Measurements from ENCODE around the gene EFNA5. TPM values are rescaled to one million over a fixed set of nuclear protein-coding genes. Genes with fewer than 3 reads are reported as not detected.

The EFNA5 gene
- polyA plus RNA-seq, 1 of the 3 experiments (the other 2 are of a cell fraction) = 0.81 TPM

- TF ChIP-seq FOSL2 (IDR thresholded peaks at IDR 0.05; ENCODE audit: borderline replicate concordance, low read depth) (no peak), SMC3 (IDR thresholded peaks at IDR 0.05; ENCODE audit: low read depth, low read length) (no peak), RFX5 (IDR thresholded peaks at IDR 0.05; ENCODE audit: low read length) (no peak), POLR2AphosphoS5 (IDR thresholded peaks at IDR 0.05; ENCODE audit: low read depth, low read length) (no peak), ZBTB33 (IDR thresholded peaks at IDR 0.05; ENCODE audit: borderline replicate concordance, low read depth) (no peak), NRF1 (IDR thresholded peaks at IDR 0.05; ENCODE audit: low read depth, low read length) (no peak), ELF1 (IDR thresholded peaks at IDR 0.05) (no peak), MEF2A (IDR thresholded peaks at IDR 0.05; ENCODE audit: borderline replicate concordance, low read depth) (no peak), TEAD4 (IDR thresholded peaks at IDR 0.05; ENCODE audit: borderline replicate concordance, insufficient read depth) (no peak), REST (IDR thresholded peaks at IDR 0.05; ENCODE audit: low read depth, low read length) (no peak), EZH2phosphoT487 (IDR thresholded peaks at IDR 0.05; ENCODE audit: borderline replicate concordance, low read depth) (no peak), RCOR1 (IDR thresholded peaks at IDR 0.05; ENCODE audit: low read length) (no peak), CTCF (IDR thresholded peaks at IDR 0.05) (no peak), USF1 (IDR thresholded peaks at IDR 0.05; ENCODE audit: borderline replicate concordance, low read depth) (no peak), GABPA (IDR thresholded peaks at IDR 0.05; ENCODE audit: low read depth) (no peak)
- ChIA-PET CTCF (interaction anchor here (0.6 to 1.8 kb wide), 3 partner anchors 18 to 66 kb away, joined by 3 to 6 read pairs (median 5); no protein-coding TSS in a partner anchor), POLR2A (interaction anchor here (0.6 kb wide), 1 partner anchor 77 kb away, joined by 3 read pairs; no protein-coding TSS in a partner anchor)
These were observed 78.2 kb downstream of the EFNA5 start for GRCh38 chr5:107592515-107592914.

More at GRCh38 chr5:107592515-107592914, 78.2 kb downstream of the EFNA5 start:
- H3K4me2 ChIP-seq = no peak overlapping the region
- H3F3A ChIP-seq (replicated peaks; ENCODE audit: insufficient read depth) = no peaks in the 10 kb centered on the region
- H2AFZ ChIP-seq (ENCODE audit: low read depth) = no peak overlapping the region
- no peaks in the 10 kb centered on the region for H3K27me3 ChIP-seq (ENCODE audit: insufficient read depth)
- H4K20me1 ChIP-seq (ENCODE audit: insufficient read depth) = no peaks in the 10 kb centered on the region
- 86% methylated on average over 7 of the region's 7 CpGs for WGBS (ENCODE audit: low lambda C conversion rate)
- no peak for DNase-seq
- H3K9ac ChIP-seq = no peak overlapping the region
- no peaks in the 10 kb centered on the region for H3K9me3 ChIP-seq
- H3K79me2 ChIP-seq (ENCODE audit: insufficient read depth) = no peaks in the 10 kb centered on the region
- peak overlapping the region in 1 of 2 experiments; percentile 28; a peak in 2 of 4 replicates for H3K27ac ChIP-seq (ENCODE audit: low read depth in 2 of 2, low read length in 1 of 2)
- peaks cover 0 to 15% of the 10 kb centered on the region in 2 experiments; a peak in 2 of 4 replicates for H3K4me1 ChIP-seq (ENCODE audit: control insufficient read depth in 1 of 2, insufficient read depth in 2 of 2, low read depth in 1 of 2, low read length in 1 of 2)
- no peaks in the 10 kb centered on the region for H3K9me2 ChIP-seq
- H3K36me3 ChIP-seq (replicated peaks in 1 of 2; ENCODE audit: control insufficient read depth in 1 of 2, insufficient read depth in 2 of 2, low read length in 1 of 2) = no peaks in the 10 kb centered on the region
- no peak overlapping the region for H3K4me3 ChIP-seq (ENCODE audit: low read depth in 2 of 2, low read length in 1 of 2)

Data from SK-N-SH (cell line).